Lung (tissue), 16 donors: ENCODE results near the gene RERE. TPM values are rescaled to one million over a fixed set of nuclear protein-coding genes. Genes with fewer than 3 reads are reported as not detected.
A peak's percentile ranks its signal among the peaks of the same experiment; 100 is the strongest.

Source experiments
- ATAC-seq: fragments of 200-7000 bp; cut with Tn5 transposase; one replicate; pipeline ENCODE4 v1.9.1; 2020; ENCODE audit warnings: moderate number of reproducible peaks; ENCODE audit not compliant: insufficient read depth, low FRiP score
- DNase-seq, 3 donors: peaks; one replicate each; pipeline ENCODE4 v3.0.0-alpha.2; 2013 to 2017
- H3K27ac ChIP-seq, 2 donors: one replicate each; pipeline ENCODE4 v1.5.1; 2013; ENCODE audit warnings: mild to moderate bottlenecking in 2 of 2, moderate library complexity in 2 of 2, control low read depth in 1 of 2, inconsistent platforms in 1 of 2, low read depth in 1 of 2, low read length in 1 of 2
- H3K27me3 ChIP-seq, 3 donors: one replicate each; pipeline ENCODE4 v1.5.1; 2013; ENCODE audit warnings: low read length in 2 of 3; ENCODE audit not compliant: control insufficient read depth in 3 of 3, insufficient read depth in 3 of 3
- H3K36me3 ChIP-seq, 4 donors: one replicate each; pipeline ENCODE4 v1.5.1; 2013; ENCODE audit warnings: low read length in 4 of 4, mild to moderate bottlenecking in 1 of 4, moderate library complexity in 1 of 4; ENCODE audit not compliant: control insufficient read depth in 4 of 4, insufficient read depth in 4 of 4
- H3K4me1 ChIP-seq, 5 donors: one replicate each; pipeline ENCODE4 v1.5.1; 2013; ENCODE audit warnings: low read length in 5 of 5, mild to moderate bottlenecking in 2 of 5, moderate library complexity in 1 of 5; ENCODE audit not compliant: control insufficient read depth in 5 of 5, insufficient read depth in 5 of 5
- H3K4me3 ChIP-seq: one replicate; pipeline ENCODE4 v1.5.1; 2013; ENCODE audit warnings: mild to moderate bottlenecking, control low read depth, moderate library complexity
- H3K9ac ChIP-seq, 2 donors: one replicate each; pipeline ENCODE4 v1.5.1; 2013; ENCODE audit warnings: low read length in 2 of 2, control low read depth in 1 of 2; ENCODE audit not compliant: insufficient read depth in 1 of 2
- H3K9me3 ChIP-seq, 4 donors: one replicate each; pipeline ENCODE4 v1.5.1; 2013; ENCODE audit warnings: low read length in 3 of 4, mild to moderate bottlenecking in 1 of 4, moderate library complexity in 1 of 4; ENCODE audit not compliant: control insufficient read depth in 4 of 4, insufficient read depth in 3 of 4
- CTCF ChIP-seq: IDR thresholded peaks from 2 replicates; pipeline ENCODE4 v1.5.1; 2012; ENCODE audit warnings: mild to moderate bottlenecking; ENCODE audit errors: control extremely low read depth, extremely low read depth
- WGBS, 2 donors: extraction: QIAGEN DNeasy Blood & Tissue Kit; methylation state at CpG; one replicate each; pipeline ENCODE4 v1.1.7; 2013; 5-methylcytosine and 5-hydroxymethylcytosine counted together
- long read RNA-seq, 5 donors: transcript quantifications; one replicate each; lab custom pipeline, GENCODE V29; 2026
- polyA plus RNA-seq, 2 donors: library from polyadenylated mRNA; stranded (reverse); fragments of 200-250 nt; gene quantifications; one replicate each; pipeline ENCODE4 v1.2.1, GENCODE V29; 2013
- total RNA-seq, 2 donors: library from RNA; depleted of rRNA in 1 of 2; stranded (reverse); fragments of >200 nt in 1 of 2; gene quantifications; one replicate each; pipeline ENCODE4 v1.2.1, GENCODE V29; 2014 to 2021
- donor health status: control.
- donor health status: control.
- donor health status: Bipolar disorder and iron deficiency.
- donor health status: healthy.
- donor health status: DM: yes; HTN: yes; CAD: no.

The RERE gene
- 100 to 1,000 TPM in 1 of 2 donors, 10 to 100 TPM in 1; 89.1 to 207 TPM for total RNA-seq
- polyA plus RNA-seq, result 10 to 100 TPM; 21.7 to 25.9 TPM
- long read RNA-seq, donor 1, partial matches to known transcripts, result 54 of 55 reads
- long read RNA-seq, donor 1, other reads (novel, unspliced or antisense), result 0 of 55 reads
- long read RNA-seq, donor 2, partial matches to known transcripts, result 0 of 3 reads
- long read RNA-seq, donor 2, other reads (novel, unspliced or antisense), result 0 of 3 reads
- long read RNA-seq, donor 3, partial matches to known transcripts, result 20 of 20 reads
- long read RNA-seq, donor 3, other reads (novel, unspliced or antisense), result 0 of 20 reads
- long read RNA-seq, donor 4, partial matches to known transcripts, result 33 of 37 reads
- long read RNA-seq, donor 4, other reads (novel, unspliced or antisense), result 0 of 37 reads
- long read RNA-seq, donor 5, partial matches to known transcripts, result 108 of 116 reads
- long read RNA-seq, donor 5, other reads (novel, unspliced or antisense), result 0 of 116 reads

DNA sequence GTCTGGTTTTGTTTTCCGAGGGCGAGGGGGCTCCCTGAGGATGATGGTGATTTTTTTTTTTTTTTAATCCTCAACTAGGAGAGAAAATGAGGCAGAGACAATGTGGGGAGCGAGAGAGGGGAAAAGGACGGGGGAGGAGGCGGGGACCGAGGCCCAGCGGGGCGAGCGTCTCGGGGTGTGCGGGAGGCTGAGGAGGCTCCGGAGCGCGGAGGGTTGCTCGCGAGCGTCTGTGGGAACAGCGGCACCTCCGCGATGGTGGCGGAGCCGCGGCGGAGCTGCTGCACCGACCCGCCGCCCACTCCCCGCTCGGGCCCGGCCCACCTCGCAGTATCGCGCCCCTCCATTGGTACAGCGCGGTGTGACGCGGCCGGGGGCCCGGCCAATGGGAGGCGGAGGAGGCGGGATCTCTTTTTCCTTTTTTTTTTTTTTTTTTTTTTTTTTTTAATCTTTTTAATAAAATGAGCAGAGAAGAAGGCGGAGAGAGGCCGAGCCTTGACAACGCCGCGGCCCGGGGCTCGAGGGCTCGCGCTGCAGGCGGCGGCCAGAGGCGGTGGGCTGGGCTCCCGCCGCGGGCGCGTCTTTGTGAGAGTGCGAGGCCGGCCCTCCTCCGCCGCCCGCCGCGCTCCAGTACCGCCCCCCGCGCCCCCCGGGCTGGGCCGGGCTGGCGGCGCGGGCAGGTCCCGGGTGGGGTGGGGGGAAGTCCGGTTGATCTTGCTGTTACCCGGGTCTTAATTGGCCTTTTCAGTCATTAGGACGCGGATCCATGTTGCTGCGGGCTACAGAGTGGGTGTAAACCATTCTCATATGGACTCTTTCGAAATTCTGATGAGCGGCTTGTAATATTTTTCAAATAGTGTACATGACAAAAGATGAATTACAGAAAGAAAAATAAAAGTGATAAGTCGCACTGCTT lies at the start of gene RERE:
Gene RERE, minus strand, starts transcription at position 229 of the 913 bp plus-strand sequence.
- H3K4me3 ChIP-seq, result peak within 1 kb of the TSS; percentile 66
- no peaks in the 10 kb centered on the region for H3K36me3 ChIP-seq
- ATAC-seq, result peak; percentile 95
- H3K27ac ChIP-seq, result peak within 1 kb of the TSS; percentile 95 to 99
- WGBS, 2 donors, result 0% methylated on average over 53 to 82 of the region's 82 CpGs
- no peak for TF ChIP-seq CTCF
- H3K27me3 ChIP-seq, result no peaks in the 10 kb centered on the region
- DNase-seq, result peak; percentile 97
- H3K4me1 ChIP-seq, result peaks cover 4 to 51% (median 11%) of the 10 kb centered on the region in 5 donors
- peak within 1 kb of the TSS; percentile 97 for H3K9ac ChIP-seq
- no peaks in the 10 kb centered on the region for H3K9me3 ChIP-seq

DNA sequence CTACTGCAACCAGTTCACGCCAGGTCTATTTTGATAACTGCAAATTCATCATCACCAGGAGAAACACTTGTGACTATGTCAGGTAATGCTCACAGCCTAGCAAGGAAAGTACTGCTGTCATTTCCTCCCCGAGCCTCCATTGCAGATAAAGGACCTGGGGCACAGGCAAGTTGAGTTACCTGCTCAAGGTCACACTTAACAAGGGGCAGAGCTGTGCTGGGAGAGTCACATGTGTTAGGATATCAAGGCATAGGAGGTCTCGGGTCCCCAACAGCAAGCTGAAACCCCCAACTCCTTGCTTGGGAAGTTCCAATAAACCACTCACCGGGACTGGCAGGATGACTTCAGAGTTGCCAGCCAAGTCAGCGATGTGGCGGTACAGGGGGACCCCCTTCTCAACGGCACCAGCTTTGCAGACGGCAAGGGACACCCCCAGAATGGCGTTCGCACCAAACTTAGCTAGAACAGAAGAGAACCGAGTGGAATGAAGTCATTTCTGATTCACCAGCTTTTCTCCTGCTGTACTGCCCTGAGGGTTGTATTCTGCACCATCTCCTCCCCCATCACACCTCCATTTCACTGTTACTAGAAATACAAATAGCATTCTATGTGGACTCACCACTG lies 49.5 kb upstream of the RERE start:
- Histone ChIP-seq H3K27me3 (no peaks in the 10 kb centered on the region), H3K9me3 (no peaks in the 10 kb centered on the region), H3K9ac (no peak overlapping the region), H3K4me1 (peaks cover 0 to 5% (median 0%) of the 10 kb centered on the region in 5 donors), H3K36me3 (peaks cover 48 to 89% (median 70%) of the 10 kb centered on the region in 4 donors), H3K4me3 (no peak overlapping the region), H3K27ac (no peak overlapping the region)
- TF ChIP-seq CTCF, result no peak
- no peak for DNase-seq
- ATAC-seq, result no peak
- 88 to 94% methylated on average over 11 of the region's 11 CpGs for WGBS, 2 donors

GRCh38 chr1:8866173-8866791 lies 48.8 kb upstream of the RERE start:
- Histone ChIP-seq H3K9me3 (no peaks in the 10 kb centered on the region), H3K27me3 (no peaks in the 10 kb centered on the region), H3K36me3 (peaks cover 48 to 85% (median 71%) of the 10 kb centered on the region in 4 donors), H3K27ac (no peak overlapping the region), H3K4me1 (peaks cover 0 to 1% (median 0%) of the 10 kb centered on the region in 5 donors), H3K4me3 (no peak overlapping the region), H3K9ac (no peak overlapping the region)
- TF ChIP-seq CTCF, result no peak
- DNase-seq (no peak), ATAC-seq (no peak)
- WGBS, 2 donors, result 86 to 91% methylated on average over 10 of the region's 10 CpGs
